ENCODE results near the gene PLA2G12A. TPM values are rescaled to one million over a fixed set of nuclear protein-coding genes. Genes with fewer than 3 reads are reported as not detected.

PLA2G12A gene
- total and polyA plus RNA-seq, 9 of the 15 experiments (the other 6 are each of a cell fraction or from before 2014, with no cell fraction given), result 24.2 to 226 (median 80.5) TPM

DNA sequence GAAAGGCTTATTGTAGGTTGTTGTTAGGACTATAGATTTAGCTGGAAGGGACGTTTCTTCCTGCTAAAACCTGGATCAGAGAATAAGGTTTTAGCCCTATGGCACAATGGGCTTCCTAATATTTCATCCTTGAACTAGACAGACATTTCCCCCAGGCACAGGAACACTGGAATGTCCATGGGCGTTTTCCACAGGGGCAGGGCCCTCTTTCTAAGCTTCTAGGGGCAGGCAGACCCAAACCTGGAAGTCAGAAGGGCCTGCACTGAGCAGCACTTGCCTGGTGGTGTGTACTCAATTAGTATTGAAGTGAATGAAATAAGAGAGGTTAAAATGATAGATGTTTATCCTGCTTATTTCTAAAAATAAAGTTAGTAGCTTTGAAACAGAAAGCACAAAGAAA lies 67.8 kb downstream of the PLA2G12A start:
- no TSS peak for BruUV-seq (replicated peaks)
- Histone ChIP-seq H3K4me3 (no peak overlapping the region), H3K4me2 (ENCODE audit: insufficient read depth, low read length) (no peak overlapping the region), H2AFZ (ENCODE audit: low read depth, low read length) (no peak overlapping the region), H4K20me1 (replicated peaks; ENCODE audit: control insufficient read depth, insufficient read depth, low read length) (no peaks in the 10 kb centered on the region), H3K36me3 (ENCODE audit: control insufficient read depth, insufficient read depth, low read length) (no peaks in the 10 kb centered on the region), H3K27ac (ENCODE audit: extremely low read depth, low read depth, low read length) (no peak overlapping the region), H3K9ac (ENCODE audit: insufficient read depth in 1 of 2, low read depth in 2 of 2, low read length in 2 of 2) (no peak overlapping the region), H3K27me3 (ENCODE audit: control insufficient read depth in 2 of 2, insufficient read depth in 2 of 2, low read length in 2 of 2) (peaks cover 0 to 4% of the 10 kb centered on the region in 2 experiments; a peak in 1 of 5 replicates), H3K4me1 (replicated peaks in 1 of 2; ENCODE audit: control insufficient read depth in 2 of 2, insufficient read depth in 2 of 2, low read length in 2 of 2) (no peaks in the 10 kb centered on the region), H3K9me1 (ENCODE audit: control insufficient read depth, insufficient read depth, low read length) (no peaks in the 10 kb centered on the region), H3K9me3 (replicated peaks; ENCODE audit: control insufficient read depth, insufficient read depth, low read depth, low read length) (no peaks in the 10 kb centered on the region), H3K79me2 (ENCODE audit: control insufficient read depth, insufficient read depth, low read length) (no peaks in the 10 kb centered on the region)
- ChIA-PET POLR2A (interaction anchor here (0.7 kb wide), 3 partner anchors 170 to 672 kb away, joined by 3 read pairs; no protein-coding TSS in a partner anchor), CTCF (ENCODE audit: low intra/inter-chr PET ratio) (no interaction called here)
- ATAC-seq (no peak), DNase-seq (ENCODE audit: extremely low read depth in 1 of 4, low spot score in 3 of 4) (no peak), FAIRE-seq (no peak)
- in situ Hi-C loops (cut with MboI), result no loop called here
- 22% methylated on average over 2 of the region's 2 CpGs for WGBS (ENCODE audit: insufficient coverage, low coverage, missing lambda C conversion rate)
- intact Hi-C loops (cut with micrococcal nuclease), result no loop called here
- TF ChIP-seq IRF9 (tag; IDR thresholded peaks at IDR 0.05) (no peak), PPARD (CRISPR knock-in tag; IDR thresholded peaks at IDR 0.05) (no peak), ZBTB5 (IDR thresholded peaks at IDR 0.05) (no peak), MCM7 (IDR thresholded peaks at IDR 0.05) (no peak), ZNF766 (CRISPR knock-in tag; conservative IDR thresholded peaks at IDR 0.05) (no peak), SREBF2 (CRISPR knock-in tag; IDR thresholded peaks at IDR 0.05) (no peak), RBM14 (IDR thresholded peaks at IDR 0.05; ENCODE audit: borderline replicate concordance, insufficient read depth, low read depth, low read length) (no peak), MBD1 (CRISPR knock-in tag; IDR thresholded peaks at IDR 0.05) (no peak), MTA2 (IDR thresholded peaks at IDR 0.05; ENCODE audit: low read depth) (no peak), ZBTB49 (CRISPR knock-in tag; IDR thresholded peaks at IDR 0.05; ENCODE audit: borderline replicate concordance) (no peak), EP400 (IDR thresholded peaks at IDR 0.05) (no peak), ZKSCAN3 (CRISPR knock-in tag; IDR thresholded peaks at IDR 0.05) (no peak), CHD4 (IDR thresholded peaks at IDR 0.05; ENCODE audit: insufficient read depth, insufficient replicate concordance, low read depth, low read length, poor library complexity, severe bottlenecking) (no peak)
- TF ChIP-seq, protein P1, sequence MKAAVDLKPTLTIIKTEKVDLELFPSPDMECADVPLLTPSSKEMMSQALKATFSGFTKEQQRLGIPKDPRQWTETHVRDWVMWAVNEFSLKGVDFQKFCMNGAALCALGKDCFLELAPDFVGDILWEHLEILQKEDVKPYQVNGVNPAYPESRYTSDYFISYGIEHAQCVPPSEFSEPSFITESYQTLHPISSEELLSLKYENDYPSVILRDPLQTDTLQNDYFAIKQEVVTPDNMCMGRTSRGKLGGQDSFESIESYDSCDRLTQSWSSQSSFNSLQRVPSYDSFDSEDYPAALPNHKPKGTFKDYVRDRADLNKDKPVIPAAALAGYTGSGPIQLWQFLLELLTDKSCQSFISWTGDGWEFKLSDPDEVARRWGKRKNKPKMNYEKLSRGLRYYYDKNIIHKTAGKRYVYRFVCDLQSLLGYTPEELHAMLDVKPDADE (conservative IDR thresholded peaks at IDR 0.05; ENCODE audit: control insufficient read depth, low read depth, low read length), result no peak

Measured in K562 (cell line).